Stimulated activated naive CD4-positive, alpha-beta T cell treated with Interleukin-2 at 50 U/mL for 16 hours (primary cell): Measurements from ENCODE around the gene SCGB1A1.

Experiments
- DNase-seq: peaks from one replicate; lab custom pipeline; 2025; lab: John Stamatoyannopoulos, UW

The SCGB1A1 gene

DNA sequence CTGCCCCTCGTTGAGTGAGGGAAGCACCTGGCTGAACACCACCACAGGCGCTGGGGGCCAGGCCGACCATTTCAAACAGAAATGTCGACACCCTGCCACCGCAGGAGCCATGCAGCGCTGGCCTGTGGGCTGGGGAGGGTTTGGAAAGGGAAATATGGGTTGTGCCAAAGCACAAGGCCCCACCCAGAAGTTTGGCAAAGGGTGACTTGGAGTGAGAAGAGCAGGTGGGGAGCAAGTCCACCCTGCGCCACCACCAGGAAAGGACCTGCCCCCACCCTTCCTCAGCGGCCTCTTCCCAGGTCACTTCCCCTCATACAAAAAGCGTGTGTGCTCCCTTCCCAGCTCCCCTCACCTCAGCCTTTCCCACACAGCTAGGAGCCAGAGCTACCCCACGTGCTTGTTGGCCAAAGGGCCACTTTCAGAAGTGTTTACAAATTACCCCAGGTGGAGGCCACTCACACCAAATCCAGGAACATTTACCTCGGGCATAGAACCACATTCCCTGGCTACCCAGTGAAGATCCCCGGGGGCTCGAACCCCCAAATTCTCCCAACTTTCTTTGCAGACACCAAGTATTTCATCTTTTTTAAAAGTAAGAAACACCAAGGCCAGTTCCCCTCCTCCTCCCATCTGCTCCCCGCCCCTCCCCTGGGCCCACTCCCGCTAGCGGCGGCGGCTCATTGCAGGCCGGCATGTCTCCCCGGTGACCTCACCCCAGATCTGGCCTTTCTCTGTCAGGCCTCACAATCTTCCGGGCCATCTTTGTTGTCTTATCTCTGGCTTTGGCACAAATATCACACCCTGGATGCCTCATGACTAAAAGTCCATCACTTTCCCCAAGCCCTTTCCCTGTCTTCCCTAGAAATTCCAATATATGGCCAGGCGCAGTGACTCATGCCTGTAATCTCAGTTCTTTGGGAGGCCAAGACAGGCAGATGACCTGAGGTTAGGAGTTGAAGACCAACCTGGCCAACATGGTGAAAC lies 20.5 kb upstream of the SCGB1A1 start:
- no peak for DNase-seq

DNA sequence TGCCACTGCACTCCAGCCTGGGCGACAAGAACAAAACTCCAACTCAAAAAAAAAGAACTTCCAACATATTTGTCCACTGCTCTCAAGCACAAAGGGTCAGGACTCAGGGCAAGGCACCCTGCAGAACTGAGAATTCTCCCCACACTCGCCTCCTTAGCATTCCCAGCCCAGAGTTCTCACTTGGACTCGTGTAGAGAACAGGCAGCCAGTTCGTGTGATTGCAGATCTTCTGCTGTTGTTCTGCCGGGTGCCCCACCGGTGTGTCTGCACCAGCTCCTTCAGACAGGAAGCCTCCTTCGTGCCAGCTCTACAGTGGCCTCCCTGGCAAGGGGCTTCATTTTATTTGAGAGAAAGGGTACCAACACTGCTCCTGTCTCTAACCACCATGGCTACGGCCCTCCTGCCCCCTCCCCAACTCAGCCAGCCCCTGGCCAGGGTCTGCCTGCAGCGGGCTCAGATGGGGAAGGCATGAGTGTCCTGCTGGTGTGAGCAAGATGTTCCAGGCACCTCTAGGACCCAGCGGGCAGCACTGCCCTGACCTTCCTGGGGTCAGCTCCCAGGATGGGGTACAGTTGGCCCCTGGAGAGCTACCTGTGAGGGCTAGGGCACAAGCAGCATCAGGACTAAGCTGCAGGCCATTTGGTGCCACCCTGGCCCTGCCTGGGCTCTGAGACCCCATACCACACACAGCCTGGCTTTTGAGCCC lies 19.5 kb upstream of the SCGB1A1 start:
- no peak for DNase-seq

DNA sequence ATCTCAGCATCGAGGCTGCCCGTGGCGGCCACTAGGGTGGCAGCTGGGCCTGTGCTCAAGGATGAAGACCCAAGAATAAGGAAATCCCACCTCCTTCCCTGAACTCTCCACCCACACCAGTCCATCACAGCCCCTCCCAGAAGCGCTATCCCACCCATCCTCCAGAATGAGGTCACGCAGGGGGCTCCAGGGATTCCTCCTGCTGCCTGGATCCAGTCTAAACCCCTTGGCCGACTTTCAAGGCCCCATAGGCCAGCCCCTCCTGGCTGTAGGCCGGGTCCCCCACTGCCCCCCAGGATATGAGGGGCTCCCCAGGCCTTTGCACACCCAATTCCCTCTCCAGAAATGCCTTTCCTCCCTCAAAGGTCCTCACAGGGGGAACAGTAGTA lies 19.0 kb upstream of the SCGB1A1 start:
- DNase-seq = no peak

DNA sequence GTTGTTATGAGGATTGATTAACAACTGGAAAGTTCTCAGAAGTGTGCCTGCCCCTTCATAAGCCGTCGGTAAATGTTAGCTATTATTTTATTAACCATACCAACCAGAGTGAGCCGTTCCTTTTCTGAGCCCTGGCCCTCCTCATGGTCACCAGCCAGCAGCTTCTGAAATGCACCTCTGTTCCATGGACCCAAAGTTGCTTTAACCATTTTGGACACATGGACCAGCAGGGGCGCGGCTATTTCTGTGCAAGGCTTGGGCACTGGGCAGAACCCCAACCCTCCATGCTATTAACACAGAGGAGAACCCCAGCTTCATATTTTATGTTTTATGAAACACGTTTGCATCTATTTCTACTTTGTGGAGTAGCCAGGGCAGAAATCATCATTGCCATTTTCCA lies 18.6 kb upstream of the SCGB1A1 start:
- DNase-seq = no peak

DNA sequence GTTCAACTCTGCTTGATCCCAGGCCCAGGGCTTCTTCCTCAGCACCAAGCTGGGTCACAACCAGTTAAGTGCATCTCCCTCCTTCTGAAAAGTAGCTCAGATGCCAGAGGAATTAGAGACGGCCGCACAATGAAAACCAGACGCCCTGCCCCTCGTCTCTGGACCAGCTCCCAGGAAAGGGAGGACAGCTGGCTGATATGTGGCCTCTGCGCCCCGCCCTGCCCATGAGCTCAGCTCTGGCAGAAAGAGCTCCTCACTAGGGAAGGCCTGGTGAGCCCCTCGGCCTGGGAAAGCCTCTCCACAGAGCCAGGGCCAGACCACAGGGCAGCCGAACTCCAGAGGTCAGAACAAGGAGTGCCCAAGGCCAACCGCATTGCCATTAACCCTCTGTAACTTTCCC lies 18.1 kb upstream of the SCGB1A1 start:
- DNase-seq = no peak

DNA sequence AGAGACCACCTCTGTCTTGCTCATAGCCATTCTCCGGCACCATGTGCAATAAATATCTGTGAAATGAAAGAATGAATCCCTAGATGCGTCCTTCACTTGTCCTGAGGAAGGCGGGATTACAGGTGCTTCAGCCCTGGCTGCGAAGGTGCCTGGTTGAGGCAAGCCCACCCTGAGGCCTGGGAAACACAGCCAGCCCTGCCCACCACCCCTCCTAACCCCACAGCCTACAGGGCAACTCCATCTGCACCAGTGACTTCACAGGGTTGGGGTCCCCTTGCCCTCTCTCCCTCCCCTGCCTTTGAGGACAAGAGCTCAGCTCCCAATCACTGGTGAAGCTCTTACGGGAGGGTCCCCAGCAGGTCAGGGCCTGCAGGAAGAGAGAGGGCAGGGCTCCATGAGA lies 17.5 kb upstream of the SCGB1A1 start:
- no peak for DNase-seq

DNA sequence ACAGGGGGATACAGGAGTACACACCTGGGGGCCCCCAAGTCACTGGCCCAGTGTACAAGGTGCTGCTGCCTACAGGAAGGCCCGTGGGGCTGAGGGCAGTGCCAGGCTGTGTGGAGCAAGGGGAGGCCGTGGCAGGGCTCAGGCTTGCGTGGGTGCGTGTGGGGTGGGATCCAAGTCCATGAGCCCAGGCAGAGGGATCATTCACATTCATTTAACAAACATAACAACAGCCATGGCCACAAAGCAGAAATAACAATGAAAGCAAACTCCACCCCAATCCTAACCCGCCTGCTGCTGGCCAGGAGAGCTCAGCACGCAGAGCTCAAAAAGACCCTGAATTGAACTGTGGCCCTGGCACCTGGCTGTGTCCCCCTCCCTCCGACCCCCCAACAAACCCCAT lies 17.0 kb upstream of the SCGB1A1 start:
- DNase-seq = no peak

DNA sequence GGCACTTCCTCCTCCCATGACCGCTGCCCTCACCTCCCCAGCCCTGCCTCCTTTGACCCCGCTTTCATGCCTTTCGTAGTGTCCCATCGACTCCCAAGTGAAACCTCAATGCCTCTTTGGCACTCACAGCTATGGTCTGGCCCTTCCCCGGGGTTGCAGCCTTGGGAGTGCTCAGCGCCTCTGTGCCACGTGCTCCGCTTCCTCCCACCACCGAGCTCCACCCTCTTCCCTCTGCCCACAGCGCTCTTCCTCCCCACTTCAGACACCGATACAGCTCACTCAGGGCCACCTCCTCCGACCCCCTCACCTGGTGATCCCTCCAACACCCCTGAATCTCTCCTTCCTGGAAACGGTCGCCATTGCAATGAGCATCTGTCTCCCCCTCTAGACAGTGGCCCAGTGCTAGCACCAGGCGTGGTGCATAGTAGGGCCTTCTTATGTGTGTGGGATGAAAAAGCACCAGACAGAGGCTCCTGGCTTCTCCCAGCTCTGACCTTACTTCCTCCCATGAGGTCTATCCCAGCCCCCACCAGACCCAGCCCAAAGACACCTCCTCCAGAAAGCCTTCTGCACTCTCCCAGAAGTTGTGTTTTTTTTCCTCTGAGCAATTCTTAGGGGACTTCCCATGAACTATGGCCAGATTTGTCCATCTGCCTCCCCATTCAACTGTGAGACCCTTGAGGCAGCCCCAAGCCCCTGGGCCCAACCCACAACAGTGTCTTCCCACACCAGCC lies 16.4 kb upstream of the SCGB1A1 start:
- peak; percentile 40 for DNase-seq

DNA sequence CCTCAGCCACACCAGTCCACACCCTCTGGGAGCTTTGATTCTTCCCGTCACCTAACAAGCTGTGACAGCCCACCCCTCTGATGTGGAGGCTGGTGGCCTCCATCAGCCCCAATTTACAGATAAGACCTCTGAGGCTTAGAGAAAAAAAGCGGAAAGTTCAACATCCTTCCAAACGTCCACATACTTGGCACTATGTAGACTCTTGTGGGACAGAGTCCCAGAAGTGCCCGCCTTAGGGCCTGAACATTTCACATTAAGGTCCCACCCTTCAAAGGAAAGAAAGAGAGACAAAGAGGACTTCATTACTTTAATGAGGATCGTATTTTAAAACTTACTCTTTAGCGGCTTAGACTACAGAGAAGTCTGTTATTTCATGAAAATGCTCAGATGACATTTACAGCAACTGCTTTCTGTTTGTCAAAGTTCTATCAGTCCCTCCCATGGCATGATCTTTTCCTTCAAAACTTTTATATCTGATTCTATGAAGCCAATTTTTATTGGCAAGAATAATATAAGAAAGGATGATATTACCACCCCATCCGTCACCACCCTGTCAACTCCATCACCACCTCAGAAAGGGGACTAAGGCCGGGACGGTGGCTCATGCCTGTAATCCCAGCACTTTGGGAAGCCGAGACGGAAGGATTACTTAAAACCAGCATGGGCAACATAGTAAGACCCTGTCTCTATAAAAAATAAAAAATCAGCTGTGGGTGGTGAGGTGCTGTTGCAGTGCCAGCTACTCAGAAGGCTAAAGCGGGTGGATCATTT lies 15.7 kb upstream of the SCGB1A1 start:
- DNase-seq = no peak

DNA sequence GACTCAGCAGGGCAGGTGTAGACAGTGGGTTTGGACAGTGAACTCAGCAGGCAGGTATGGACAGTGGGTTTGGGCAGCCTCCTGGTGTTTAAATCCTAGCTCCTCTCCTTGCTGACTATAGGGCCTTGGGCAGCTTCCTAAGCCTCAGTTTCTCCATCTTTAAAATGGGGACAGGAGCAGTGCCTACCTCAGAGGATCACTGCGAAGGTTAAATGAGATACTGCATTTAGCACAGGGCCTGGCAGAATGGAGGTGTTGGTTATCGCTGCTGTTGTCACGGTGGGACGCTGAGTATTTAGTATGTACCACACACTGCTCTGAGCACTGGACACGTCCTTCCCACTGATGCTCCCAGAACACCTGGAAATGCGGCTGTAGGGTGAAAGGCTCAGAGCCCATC lies 14.4 kb upstream of the SCGB1A1 start:
- DNase-seq = no peak

DNA sequence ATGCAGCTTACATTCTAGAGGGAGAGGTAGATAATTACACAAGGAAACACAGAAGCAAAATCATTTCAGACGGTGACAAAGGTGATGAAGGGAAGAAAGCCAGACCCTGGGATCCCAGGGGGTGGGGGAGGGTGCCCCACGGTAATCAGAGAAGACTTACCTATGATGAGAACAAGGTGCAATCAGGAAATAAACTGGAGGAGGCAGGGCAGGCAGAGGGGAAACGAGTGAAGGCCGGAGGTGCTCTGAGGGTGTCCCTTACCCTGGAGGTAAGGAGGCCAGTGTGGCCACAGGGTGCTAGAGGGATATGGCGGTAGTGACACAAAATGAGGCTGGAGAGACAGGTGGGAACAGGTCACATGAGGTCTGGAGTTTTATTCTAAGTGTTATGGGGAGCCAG lies 13.9 kb upstream of the SCGB1A1 start:
- no peak for DNase-seq

DNA sequence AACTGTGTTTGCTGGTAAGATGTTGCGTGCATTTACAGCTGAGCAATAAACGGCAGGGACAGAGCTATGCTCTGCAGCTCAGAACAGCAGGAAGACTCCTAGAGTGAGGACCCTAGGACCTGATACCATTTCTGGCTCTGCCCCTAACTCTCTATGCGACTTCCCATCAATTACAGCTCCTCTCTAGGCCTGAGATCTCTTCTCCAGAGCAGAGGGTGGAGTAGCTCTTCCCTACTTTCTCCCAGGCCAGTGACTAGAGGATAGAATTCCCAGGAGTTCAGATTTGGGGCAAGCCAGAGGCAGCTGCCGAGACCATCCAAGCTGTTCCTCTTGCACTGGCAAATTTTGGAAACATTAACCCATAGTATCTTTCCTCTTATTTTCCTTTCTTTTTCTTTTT lies 12.8 kb upstream of the SCGB1A1 start:
- DNase-seq = no peak

DNA sequence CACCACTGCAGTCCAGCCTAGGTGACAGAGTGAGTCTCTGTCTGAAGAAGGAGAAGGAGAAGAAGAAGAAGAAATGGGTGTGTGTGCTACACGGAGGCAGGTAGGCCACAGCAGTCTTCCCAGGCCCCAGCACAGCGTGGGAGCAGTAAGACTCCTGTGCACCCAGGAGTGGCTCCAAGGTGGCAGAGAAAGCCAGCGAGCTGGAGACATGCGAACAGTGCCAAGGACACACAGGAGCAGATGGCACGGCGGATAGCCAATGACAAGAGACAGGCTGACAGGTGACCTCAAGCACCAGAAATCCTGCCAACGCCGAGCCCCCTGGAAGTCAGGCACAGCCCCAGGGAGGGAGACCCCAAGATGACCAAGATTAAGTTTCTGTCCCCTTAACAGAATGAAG lies 9.0 kb upstream of the SCGB1A1 start:
- no peak for DNase-seq

DNA sequence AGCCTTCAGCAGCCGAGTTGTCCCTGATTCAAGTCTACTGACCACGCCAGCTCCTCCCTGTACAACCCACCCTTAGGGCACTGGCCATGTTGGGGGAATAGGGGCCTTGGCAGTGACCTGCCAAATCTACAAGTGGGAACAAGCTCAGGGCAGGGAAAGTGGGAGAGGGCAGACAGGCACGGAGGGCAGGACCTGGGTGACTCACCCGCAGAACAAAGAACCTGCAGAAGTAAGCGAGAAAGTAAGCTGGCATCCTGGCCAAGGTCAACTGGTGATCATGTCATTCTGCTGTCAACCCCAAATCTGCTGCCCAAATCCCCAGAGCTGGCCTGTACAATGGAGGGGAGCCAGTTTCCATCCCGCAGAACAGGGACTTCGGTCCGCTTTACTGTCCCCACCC lies 7.9 kb upstream of the SCGB1A1 start:
- no peak for DNase-seq

DNA sequence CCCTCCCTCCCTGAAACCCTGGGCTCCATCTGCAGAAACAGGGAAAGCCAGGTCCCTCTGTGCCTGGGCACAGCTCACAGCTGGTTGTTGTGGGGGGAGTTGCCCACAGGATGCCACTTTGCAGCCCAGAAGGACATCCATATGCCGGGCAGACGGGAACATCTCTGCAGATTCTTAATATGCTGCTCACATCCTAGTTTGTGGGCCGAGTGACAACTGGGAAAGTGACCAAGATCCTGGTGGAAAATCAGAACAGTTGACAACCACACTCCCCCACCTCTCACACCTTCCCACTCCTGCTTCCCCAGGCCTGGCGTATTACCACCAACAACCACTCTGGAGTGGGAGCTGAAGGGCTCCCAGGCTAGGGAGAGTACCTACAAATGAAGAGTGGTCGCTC lies 7.3 kb upstream of the SCGB1A1 start:
- DNase-seq = no peak

DNA sequence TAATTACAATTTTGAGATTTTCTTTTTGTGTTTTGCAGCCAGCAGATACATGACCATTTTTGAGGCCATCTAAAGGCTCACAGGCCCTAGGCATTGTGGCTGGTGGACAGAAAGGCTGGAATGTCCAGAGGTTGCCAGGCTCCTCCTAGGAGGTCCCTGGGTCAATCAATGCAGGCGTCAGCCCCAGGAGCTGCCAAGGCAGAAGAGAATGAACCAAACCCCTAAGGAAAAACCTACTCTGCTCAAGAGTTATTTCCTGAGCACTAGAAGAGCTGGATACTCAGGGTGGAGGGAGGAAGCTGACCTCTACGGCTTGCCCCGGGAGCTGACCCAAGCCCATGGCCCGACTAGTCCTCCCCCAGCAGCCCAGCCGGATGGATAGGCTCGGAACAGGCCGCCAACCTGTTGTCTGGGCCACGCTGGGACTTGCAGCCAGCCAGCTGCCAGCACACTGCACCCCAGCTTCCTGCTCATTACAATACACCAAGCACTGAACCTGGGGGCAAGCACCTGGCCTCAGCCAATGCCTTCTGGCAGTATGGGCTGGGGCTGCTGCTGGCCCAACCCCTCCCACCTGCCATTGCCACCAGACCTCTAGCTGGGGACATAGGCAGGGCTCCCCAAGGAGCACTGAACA lies 5.7 kb upstream of the SCGB1A1 start:
- no peak for DNase-seq

DNA sequence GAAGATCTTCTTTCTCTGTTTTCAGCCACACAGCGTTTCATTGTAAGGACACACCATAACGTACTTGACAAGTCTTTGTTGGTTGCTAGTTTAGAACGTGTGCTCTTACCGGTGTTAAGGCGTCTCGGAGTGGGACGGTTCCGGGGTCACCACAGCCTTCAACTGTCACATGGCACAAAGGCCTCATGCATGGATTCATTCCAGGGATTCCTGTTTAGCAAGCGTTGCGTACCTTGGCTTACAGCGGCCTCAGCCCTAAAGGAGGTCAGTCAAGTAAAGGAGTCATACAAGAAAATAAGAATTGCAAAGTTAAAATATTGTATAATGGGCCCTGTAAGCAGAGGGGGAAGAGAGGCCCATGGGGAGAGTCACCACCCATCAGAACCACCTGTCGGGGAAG lies 2.2 kb upstream of the SCGB1A1 start:
- no peak for DNase-seq

DNA sequence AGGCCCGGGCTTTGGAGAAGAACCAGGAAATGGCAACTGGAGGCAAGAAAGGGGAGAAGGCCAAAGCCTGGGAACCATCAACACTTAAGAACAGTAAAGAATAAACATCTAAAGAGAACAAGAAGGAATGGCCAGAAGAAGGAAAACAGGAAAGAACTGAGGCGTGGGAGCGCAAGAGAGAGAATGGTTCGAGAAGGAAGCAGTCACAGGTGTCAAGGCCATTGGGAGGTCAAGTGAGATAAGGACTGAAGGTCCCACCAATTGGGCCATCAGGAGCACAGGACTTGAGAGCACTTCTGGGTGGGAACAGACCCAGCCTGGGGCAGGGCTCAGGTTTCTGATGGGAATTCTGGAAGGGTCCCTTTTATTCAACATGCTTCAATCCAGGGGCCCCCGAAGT lies 697 bp upstream of the SCGB1A1 start:
- DNase-seq = no peak

DNA sequence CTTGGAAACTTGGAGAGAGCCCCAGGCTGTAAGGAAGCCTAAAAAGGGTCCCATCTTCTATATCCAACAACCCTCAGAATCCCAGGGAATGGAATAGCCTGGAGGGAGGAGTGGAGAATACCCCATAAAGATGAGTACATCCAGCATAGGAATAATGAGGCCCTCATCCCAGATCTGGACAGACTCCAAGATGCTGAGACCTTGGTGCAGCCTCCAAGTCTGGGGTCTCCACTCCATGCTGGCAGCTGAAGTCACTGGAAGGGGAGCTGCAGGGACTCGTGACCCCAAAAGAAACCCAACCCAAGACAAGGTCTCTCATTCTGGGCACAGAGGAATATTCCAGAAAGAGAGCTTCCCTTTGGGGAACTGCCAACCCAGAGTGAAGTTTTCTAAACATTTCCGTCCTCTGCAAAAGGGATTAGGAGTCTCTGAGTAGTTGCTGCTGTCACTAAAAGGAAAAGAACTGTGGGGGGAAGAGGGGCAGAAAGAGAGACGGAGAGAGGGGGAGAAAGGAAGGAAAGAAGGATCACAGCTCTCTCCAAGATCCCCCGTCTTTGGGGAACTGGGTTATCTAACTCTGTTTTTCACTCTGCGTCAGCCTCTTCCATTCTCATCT lies 589 bp downstream of the SCGB1A1 start:
- DNase-seq = no peak

DNA sequence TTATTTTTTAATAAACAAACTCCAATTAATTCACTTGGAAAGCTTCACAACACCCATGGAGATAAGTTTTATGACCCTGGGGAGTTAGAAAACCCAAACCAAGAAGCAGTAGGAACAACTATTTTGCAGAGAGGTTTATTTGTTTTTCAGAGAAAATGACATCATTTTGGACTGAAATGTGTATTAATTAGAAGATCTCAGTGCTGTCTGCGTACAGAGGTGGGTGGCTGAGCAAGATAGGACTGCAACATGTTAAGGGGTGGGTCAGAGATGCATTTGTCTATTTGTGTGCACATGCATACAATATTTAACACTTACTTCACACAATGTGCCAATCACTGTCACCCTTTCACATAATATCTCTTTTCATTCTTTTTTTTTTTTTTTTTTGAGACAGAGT lies 1.1 kb downstream of the SCGB1A1 start:
- no peak for DNase-seq

DNA sequence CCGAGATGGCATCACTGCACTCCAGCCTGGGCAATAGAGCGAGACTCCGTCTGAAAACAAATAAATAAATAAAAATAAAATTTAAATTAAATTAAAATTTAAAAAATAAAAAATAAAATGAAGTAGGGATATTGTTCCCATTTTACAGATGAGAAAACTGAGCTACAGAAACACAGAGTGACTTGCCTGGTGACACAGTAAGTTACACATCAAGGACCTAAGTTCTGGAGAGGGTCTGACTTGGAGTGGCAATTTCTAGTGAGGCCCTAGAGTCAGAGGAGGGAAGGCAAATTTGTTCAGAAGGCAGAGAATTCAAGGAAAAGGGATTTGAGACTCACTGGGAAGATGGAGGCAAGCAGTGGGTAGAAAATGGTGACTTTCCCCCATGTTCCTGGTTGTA lies 2.0 kb downstream of the SCGB1A1 start:
- DNase-seq = no peak
